HG03521 (cell line): ENCODE results near the gene SMAD3.
"Not testable (repeated sequence)": the region's sequence is repeated elsewhere in the genome, so short reads cannot be mapped to it uniquely, and the experiment has no call there.

Experiments used
- ATAC-seq: cut with Tn5 transposase; IDR thresholded peaks from one replicate; pipeline ENCODE4 v1.9.1; 2021; ENCODE audit warnings: mild to moderate bottlenecking, moderate library complexity; ENCODE audit not compliant: unreplicated experiment

SMAD3 gene

GRCh38 chr15:67138891-67139855 is 73.8 kb downstream of the SMAD3 start:
- ATAC-seq, result no peak

GRCh38 chr15:67140078-67140833 is 74.9 kb downstream of the SMAD3 start:
- no peak for ATAC-seq

- no peak for ATAC-seq
Measured at GRCh38 chr15:67142092-67142766, 76.8 kb downstream of the SMAD3 start.

DNA sequence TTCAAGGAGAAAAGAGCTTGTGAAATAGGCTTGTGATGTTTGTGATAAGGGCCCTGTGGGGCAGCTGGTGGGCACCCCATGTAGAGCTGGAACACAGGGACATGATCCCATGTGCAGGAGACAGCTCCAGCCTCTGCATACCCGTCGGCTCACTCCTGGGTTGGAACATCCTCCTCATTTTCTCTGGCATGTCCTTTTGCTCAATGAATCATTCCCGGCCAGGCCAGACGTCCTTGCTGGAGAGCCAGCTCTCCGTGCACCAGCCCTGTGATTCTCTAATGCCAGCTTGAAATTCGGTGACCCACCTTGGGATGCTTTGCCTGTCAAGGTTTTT is 77.3 kb downstream of the SMAD3 start:
- ATAC-seq, result no peak

DNA sequence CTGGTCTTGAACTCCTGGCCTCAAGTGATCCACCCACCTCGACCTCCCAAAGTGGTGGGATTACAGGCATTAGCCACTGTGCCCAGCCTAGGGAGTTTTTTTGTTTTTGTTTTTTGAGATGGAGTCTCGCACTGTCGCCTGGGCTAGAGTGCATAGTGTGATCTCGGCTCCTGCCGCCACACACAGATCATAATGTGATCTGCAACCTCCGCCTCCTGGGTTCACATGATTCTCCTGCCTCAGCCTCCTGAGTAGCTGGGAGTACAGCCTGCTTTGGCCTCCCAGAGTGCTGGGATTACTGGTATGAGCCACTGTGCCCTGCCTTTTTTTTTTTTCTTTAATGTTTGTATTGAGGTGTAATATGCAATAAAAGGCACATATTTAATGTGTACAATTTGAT is 78.2 kb downstream of the SMAD3 start:
- no peak for ATAC-seq

- ATAC-seq, result no peak
Measured at GRCh38 chr15:67144609-67145311, 79.4 kb downstream of the SMAD3 start.

DNA sequence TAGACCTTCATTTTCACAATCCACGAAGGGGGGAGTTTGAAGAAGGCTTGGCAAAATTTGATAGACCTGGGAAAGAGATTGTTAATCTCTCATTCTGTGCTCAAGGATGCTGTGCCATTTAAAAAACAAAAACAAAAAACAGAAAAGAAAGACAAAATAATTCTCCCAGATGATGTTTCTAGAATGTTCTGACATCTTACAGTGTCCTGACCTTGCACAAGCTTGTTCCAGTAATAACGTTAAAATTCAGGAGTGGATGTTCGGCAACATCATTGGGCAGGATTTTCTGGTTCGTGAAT is 79.9 kb downstream of the SMAD3 start:
- no peak for ATAC-seq

- ATAC-seq, result no peak
Measured at GRCh38 chr15:67145710-67146109, 80.3 kb downstream of the SMAD3 start.

GRCh38 chr15:67146234-67146633 is 80.8 kb downstream of the SMAD3 start:
- ATAC-seq, result no peak

DNA sequence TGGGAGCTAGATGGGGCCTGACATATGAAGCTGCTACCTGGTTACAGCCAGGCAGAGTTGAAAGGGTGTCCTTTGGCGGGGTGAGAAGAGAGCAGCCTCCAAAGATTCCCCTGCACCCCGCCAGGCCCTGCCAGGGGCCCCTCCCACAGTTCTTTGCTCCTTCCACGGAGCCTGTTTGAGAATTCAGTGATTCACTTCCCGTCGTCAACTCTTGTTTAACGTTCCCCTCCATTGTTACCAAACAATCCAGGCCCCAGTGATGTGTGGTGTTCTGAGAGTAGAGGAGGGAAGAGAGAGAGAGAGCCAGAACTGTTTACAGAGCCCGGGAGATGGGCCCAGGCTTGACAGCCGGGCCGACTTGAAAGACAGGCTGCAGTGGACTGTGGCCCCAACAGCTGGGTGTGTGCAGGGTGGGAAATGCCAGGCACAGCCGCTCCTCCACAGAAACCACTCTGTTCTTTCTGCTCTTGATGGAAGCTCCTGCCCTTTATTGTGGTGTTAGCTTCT is 81.5 kb downstream of the SMAD3 start:
- no peak for ATAC-seq

DNA sequence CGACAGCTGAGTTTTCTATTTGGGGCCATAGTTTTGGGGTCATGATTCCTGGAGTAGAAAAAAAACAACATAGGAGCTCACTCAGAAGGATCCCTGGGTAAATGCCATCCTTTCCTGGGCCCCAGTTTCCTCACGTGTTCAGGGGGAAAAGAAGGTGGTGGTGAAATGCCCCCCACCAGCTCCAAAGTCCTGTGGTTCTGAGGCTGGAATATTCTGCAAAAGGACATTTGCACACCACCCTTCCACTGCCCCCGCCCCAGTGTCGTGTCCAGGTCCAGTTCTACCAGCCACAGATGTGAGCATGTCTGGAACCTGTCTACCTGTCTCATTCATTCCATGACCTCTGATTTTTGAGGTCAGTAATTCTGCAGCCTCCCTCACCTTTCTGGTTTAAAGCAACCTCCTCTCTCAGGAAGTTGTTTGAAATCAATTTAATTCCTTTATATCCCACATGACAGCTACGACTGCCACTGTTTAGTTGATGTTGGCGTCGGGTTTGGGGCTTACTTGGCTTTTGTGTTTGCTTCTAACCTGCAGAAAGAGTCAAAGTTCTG is 82.1 kb downstream of the SMAD3 start:
- no peak for ATAC-seq

- ATAC-seq, result no peak
Measured at GRCh38 chr15:67148196-67148701, 82.8 kb downstream of the SMAD3 start.

- no peak for ATAC-seq
Measured at GRCh38 chr15:67149068-67149772, 83.8 kb downstream of the SMAD3 start.

DNA sequence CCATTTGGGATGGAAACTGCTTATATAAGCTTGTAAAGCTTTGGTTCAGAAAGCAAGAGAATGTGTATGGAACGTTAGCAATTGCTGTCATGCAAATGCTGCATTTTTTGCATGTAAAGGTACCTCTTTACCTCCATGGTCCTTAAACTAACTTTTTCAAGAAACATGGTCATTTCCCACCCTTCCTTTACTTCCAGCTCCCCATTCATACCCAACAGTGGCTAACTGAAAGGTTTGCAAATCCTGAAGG is 84.3 kb downstream of the SMAD3 start:
- no peak for ATAC-seq

- ATAC-seq, result no peak
Measured at GRCh38 chr15:67150023-67150860, 84.8 kb downstream of the SMAD3 start.

- no peak for ATAC-seq
Measured at GRCh38 chr15:67152429-67152828, 87.0 kb downstream of the SMAD3 start.

DNA sequence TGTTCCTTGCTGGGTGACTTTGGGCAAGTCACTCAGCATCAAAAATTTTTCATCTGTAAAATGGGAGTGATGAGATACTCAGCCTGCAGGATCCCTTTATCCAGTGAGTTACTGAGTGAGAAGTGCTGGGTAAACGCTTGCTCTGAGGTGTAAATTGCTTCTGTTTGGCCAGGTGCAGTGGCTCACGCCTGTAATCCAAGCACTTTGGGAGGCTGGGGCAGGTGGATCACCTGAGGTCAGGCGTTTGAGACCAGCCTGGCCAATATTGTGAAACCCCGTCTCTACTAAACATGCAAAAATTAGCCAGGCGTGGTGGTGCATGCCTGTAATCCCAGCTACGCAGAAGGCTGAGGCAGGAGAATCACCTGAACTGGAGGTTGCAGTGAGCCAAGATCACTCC is 87.6 kb downstream of the SMAD3 start:
- not testable (repeated sequence) for ATAC-seq

DNA sequence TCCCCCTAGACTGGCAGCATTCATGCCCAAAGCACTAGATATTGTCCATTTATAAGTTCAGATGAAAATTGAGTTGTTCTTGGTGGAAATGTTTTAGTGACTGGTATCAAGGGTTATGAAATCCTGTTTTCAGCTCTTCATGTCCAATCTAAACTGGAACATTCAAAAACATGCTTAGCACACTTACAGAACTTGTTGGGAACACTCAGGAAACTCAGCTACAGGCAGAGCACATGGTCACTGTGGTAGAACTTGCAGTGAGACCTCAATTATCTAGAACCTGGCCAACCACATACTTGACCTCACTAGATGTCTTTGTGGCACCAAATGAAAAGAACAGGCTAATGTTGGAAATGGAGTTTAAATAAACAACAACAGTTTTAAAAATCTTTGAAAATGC is 88.8 kb downstream of the SMAD3 start:
- ATAC-seq, result no peak

- no peak for ATAC-seq
Measured at GRCh38 chr15:67156426-67156825, 91.0 kb downstream of the SMAD3 start.
